Adrenal gland (tissue), 12 donors: Measurements from ENCODE around the gene ZNF280C. TPM values are rescaled to one million over a fixed set of nuclear protein-coding genes. Genes with fewer than 3 reads are reported as not detected.

Experiments
- DNase-seq, 7 donors: peaks; one replicate each; pipeline ENCODE4 v3.0.0-alpha.2; 2019 to 2020
- H3K27ac ChIP-seq, 5 donors: fragments of 200-600 bp; sonication (generic) in 4 of 5; 1 replicate in 3 of 5; 2 replicates in 2 of 5; pipeline versions ENCODE4 v1.5.1 to v1.8.0; 2016 to 2020; ENCODE audit warnings: mild to moderate bottlenecking in 1 of 5
- H3K27me3 ChIP-seq: fragments of 200-600 bp; 2 replicates; pipeline ENCODE4 v1.8.0; 2021
- H3K36me3 ChIP-seq, 2 donors: fragments of 200-600 bp; replicated peaks in 1 of 2; 1 replicate in 1 of 2; 2 replicates in 1 of 2; pipeline versions ENCODE4 v1.5.1 to v1.8.0; 2018 to 2022
- H3K4me1 ChIP-seq, 2 donors: fragments of 200-600 bp; replicated peaks in 1 of 2; 1 replicate in 1 of 2; 2 replicates in 1 of 2; pipeline versions ENCODE4 v1.5.1 to v1.8.0; 2018 to 2021
- H3K4me3 ChIP-seq, 4 donors: fragments of 200-600 bp; sonication (generic) in 3 of 4; one replicate each; pipeline ENCODE4 v1.5.1; 2016 to 2018
- H3K9me3 ChIP-seq, 3 donors: fragments of 200-600 bp; sonication (generic) in 1 of 3; replicated peaks in 1 of 3; 1 replicate in 2 of 3; 2 replicates in 1 of 3; pipeline versions ENCODE4 v1.5.1 to v1.8.0; 2016 to 2021
- POLR2A ChIP-seq, 2 donors: fragments of 450-650 bp; IDR thresholded peaks; one replicate each; pipeline ENCODE4 v1.6.1; 2017; ENCODE audit warnings: antibody characterized with exemption in 2 of 2, mild to moderate bottlenecking in 2 of 2, moderate library complexity in 1 of 2
- WGBS, 4 donors: extraction: QIAGEN DNeasy Blood & Tissue Kit in 2 of 4; methylation state at CpG; one replicate each; pipeline versions ENCODE4 v1.1.5 to v1.1.7; 2013 to 2017; 5-methylcytosine and 5-hydroxymethylcytosine counted together
- intact Hi-C, 2 donors: fragments of 100-400 bp; cut with DNase I; formaldehyde crosslinking; loops; one replicate each; pipeline versions ENCODE4 v1.14.1 to v1.15.0; 2022 to 2023
- polyA plus RNA-seq, 3 donors: library from polyadenylated mRNA; stranded (reverse); fragments of 200-250 nt in 2 of 3; fragments of 350-450 nt in 1 of 3; fragmentation: Illumina TruSeq in 1 of 3; extraction: RNeasy Lipid Tissue Mini Kit (QIAGEN cat#74804) in 1 of 3; gene quantifications; one replicate each; pipeline ENCODE4 v1.2.3, GENCODE V29; 2013 to 2014
- total RNA-seq, 9 donors: library from RNA; depleted of rRNA in 4 of 9; stranded (reverse); fragments of >200 nt in 4 of 9; fragments of 120-200 nt in 1 of 9; fragmentation: NEBNext Ultra II Directional in 1 of 9; extraction: Animal tissue kit (Norgen Biotek cat#: 25700) in 1 of 9; gene quantifications; one replicate each; pipeline versions ENCODE4 v1.1.0 to v1.2.4, GENCODE V29; 2013 to 2023
- TF ChIP-seq, protein P1 (sequence below), 6 experiments: fragments of 450-650 bp in 4 of 6; fragments of 200-600 bp in 2 of 6; sonication (generic) in 1 of 6; IDR thresholded peaks; 1 replicate in 5 of 6; 2 replicates in 1 of 6; pipeline versions ENCODE4 v1.5.1 to v1.8.0; 2016 to 2021; ENCODE audit warnings: antibody characterized with exemption in 6 of 6, mild to moderate bottlenecking in 2 of 6, moderate library complexity in 1 of 6
- donor health status: healthy with polysubstance abuse.
- donor health status: Bipolar disorder and iron deficiency.
- donor health status: DM: yes; HTN: yes; CAD: no.
- donor health status: DM: no; HTN: no; CAD: no.
- donor health status: DM: no; HTN: no; CAD: no.
- donor health status: DM: yes; HTN: yes; CAD: no.

ZNF280C gene
- total and polyA plus RNA-seq, 12 donors = 1.0 to 7.3 (median 3.9) TPM

DNA sequence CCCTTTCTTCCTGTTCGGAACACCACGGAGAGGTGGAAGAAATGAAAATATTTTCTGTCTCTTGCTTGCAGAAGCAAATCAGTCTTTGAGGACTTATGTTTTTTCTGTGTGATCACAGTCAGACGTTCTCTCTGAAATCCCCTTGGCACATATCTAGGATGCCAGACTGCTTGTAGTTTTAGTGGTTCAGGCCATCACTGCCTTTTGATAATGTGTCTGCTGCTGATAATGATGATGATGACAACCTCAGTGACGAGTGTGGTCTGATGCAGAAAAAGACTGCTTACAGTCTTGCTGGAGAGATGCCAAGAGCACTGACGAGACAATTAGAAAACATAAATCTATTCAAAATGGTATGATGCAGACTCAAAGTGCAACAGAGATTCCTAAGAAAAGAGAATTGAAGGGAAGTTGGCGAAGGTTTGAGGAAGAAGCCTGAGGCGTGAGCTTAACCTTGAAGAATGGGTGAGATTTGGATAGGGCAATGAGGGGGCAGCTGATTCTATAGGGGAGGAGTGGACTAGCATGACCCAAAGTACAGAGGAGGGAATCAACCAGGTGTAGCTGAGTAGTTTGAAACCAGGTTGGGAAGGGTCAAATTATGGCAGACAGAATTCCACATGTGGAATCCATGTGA lies 89.0 kb downstream of the ZNF280C start:
- no peaks in the 10 kb centered on the region for H3K36me3 ChIP-seq
- TF ChIP-seq, protein P1, sequence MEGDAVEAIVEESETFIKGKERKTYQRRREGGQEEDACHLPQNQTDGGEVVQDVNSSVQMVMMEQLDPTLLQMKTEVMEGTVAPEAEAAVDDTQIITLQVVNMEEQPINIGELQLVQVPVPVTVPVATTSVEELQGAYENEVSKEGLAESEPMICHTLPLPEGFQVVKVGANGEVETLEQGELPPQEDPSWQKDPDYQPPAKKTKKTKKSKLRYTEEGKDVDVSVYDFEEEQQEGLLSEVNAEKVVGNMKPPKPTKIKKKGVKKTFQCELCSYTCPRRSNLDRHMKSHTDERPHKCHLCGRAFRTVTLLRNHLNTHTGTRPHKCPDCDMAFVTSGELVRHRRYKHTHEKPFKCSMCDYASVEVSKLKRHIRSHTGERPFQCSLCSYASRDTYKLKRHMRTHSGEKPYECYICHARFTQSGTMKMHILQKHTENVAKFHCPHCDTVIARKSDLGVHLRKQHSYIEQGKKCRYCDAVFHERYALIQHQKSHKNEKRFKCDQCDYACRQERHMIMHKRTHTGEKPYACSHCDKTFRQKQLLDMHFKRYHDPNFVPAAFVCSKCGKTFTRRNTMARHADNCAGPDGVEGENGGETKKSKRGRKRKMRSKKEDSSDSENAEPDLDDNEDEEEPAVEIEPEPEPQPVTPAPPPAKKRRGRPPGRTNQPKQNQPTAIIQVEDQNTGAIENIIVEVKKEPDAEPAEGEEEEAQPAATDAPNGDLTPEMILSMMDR (IDR thresholded peaks at IDR 0.05) = no peak
- TF ChIP-seq POLR2A (IDR thresholded peaks at IDR 0.05) = no peak
- H3K4me3 ChIP-seq = no peak overlapping the region
- peaks cover 0 to 2% of the 10 kb centered on the region in 2 donors for H3K4me1 ChIP-seq
- no peaks in the 10 kb centered on the region for H3K27me3 ChIP-seq
- no peak for DNase-seq
- 46 to 63% (median 53%) methylated on average over 7 of the region's 7 CpGs for WGBS, 4 donors
- intact Hi-C loops = no loop called here
- no peaks in the 10 kb centered on the region for H3K9me3 ChIP-seq
- no peak overlapping the region for H3K27ac ChIP-seq

DNA sequence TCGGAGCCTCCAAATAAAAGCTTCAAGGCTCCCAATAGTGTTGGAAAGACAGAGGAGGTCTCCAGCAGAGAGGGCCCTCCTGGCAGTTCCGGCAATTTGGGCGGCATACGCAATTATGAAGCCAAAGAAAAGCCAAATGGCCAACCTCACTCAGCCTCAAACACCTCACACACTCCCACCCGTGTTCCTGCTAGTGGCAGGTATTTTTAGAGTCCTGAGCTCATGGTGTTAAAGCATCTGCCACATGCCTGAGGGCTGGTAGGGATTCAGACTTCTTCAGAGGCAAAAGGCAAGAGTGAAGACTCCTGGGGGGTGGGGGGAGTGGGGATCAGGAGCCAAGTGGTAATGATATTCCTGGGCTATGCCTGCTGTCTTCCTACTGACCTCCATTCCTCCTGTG lies 89.5 kb downstream of the ZNF280C start:
- Histone ChIP-seq H3K9me3 (no peaks in the 10 kb centered on the region), H3K36me3 (no peaks in the 10 kb centered on the region), H3K4me3 (no peak overlapping the region), H3K27ac (no peak overlapping the region), H3K4me1 (peaks cover 5 to 7% of the 10 kb centered on the region in 2 donors), H3K27me3 (no peaks in the 10 kb centered on the region)
- 74 to 81% (median 77%) methylated on average over 5 of the region's 5 CpGs for WGBS, 4 donors
- no peak for DNase-seq
- TF ChIP-seq, protein P1 (IDR thresholded peaks at IDR 0.05) = no peak
- no peak for TF ChIP-seq POLR2A (IDR thresholded peaks at IDR 0.05)
- intact Hi-C loops = no loop called here

DNA sequence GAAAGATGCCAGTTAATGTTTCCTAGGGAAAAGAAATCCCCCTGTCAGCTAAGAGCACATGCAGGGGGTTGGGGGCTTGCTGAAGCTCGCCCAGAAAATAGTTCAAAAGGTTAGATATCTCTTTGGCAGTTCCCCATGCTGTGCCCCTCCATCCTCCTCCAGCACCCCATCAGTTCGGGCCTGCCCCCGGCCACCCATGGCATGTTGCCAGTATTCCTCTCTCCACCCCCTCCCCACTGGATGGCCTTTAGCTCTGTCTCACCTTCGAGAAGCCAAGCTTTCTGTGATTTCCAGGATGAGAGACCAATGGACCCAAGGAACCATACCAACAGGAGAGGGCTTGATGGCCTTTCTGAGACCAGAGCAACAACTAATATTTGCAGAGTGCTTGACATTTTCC lies 91.8 kb downstream of the ZNF280C start:
- no peaks in the 10 kb centered on the region for H3K36me3 ChIP-seq
- no peaks in the 10 kb centered on the region for H3K9me3 ChIP-seq
- H3K4me3 ChIP-seq = no peak overlapping the region
- TF ChIP-seq, protein P1 (IDR thresholded peaks at IDR 0.05) = no peak
- no peak for TF ChIP-seq POLR2A (IDR thresholded peaks at IDR 0.05)
- DNase-seq = no peak
- intact Hi-C loops = no loop called here
- peaks cover 9 to 28% of the 10 kb centered on the region in 2 donors for H3K4me1 ChIP-seq
- H3K27ac ChIP-seq = no peak overlapping the region
- 55 to 91% (median 73%) methylated on average over 2 to 4 of the region's 4 CpGs for WGBS, 4 donors
- H3K27me3 ChIP-seq = no peaks in the 10 kb centered on the region

DNA sequence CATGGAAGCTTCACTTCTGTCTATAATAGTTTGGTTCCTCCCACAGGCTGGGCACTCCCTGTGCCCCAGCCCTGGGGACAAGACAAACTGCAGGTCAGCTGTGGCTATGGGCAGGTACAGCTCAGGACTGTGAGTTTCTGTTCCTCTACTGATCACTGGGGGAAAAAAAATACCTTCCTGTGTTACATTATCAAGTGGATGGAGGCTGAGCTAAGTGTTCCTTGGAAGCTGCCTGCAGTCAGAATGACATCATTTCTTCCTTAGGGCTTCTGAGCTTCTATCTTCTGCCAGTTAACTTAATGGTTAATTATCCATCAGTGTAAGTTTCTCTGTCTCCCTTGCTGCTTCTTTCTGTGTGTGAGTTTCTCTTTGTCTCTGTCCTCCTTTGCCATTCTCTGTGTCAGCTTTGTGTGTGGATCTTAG lies 92.3 kb downstream of the ZNF280C start:
- H3K9me3 ChIP-seq = no peaks in the 10 kb centered on the region
- TF ChIP-seq, protein P1 (IDR thresholded peaks at IDR 0.05) = no peak
- no peak for TF ChIP-seq POLR2A (IDR thresholded peaks at IDR 0.05)
- H3K27ac ChIP-seq = no peak overlapping the region
- intact Hi-C loops = no loop called here
- H3K27me3 ChIP-seq = no peaks in the 10 kb centered on the region
- H3K4me1 ChIP-seq = peaks cover 9 to 28% of the 10 kb centered on the region in 2 donors
- no peaks in the 10 kb centered on the region for H3K36me3 ChIP-seq
- DNase-seq = no peak
- no peak overlapping the region for H3K4me3 ChIP-seq
